KMS-11 (cell line): Measurements from ENCODE around the gene SP3.
A peak's percentile ranks its signal among the peaks of the same experiment; 100 is the strongest.

Experiments used
- H2AFZ ChIP-seq: fragments of 200-600 bp; sonication (generic); 2 replicates; pipeline ENCODE4 v1.6.1; 2016; ENCODE audit warnings: antibody characterized with exemption, mixed run types, low read depth
- H3K27ac ChIP-seq: fragments of 200-600 bp; sonication (generic); 2 replicates; pipeline ENCODE4 v1.6.1; 2016; ENCODE audit warnings: mild to moderate bottlenecking, mixed run types
- H3K27me3 ChIP-seq: fragments of 200-600 bp; sonication (generic); 2 replicates; pipeline ENCODE4 v1.6.1; 2017; ENCODE audit warnings: mild to moderate bottlenecking, low read depth, mixed run types, moderate library complexity; ENCODE audit not compliant: insufficient read depth
- H3K36me3 ChIP-seq: fragments of 200-600 bp; sonication (generic); 2 replicates; pipeline ENCODE4 v1.6.1; 2017; ENCODE audit warnings: mild to moderate bottlenecking, mixed run types; ENCODE audit not compliant: insufficient read depth
- H3K4me1 ChIP-seq: fragments of 200-600 bp; sonication (generic); 2 replicates; pipeline ENCODE4 v1.6.1; 2016; ENCODE audit warnings: mild to moderate bottlenecking, low read depth, mixed run types; ENCODE audit not compliant: poor library complexity, severe bottlenecking
- H3K4me2 ChIP-seq: fragments of 200-600 bp; sonication (generic); 2 replicates; pipeline ENCODE4 v1.7.0; 2016; ENCODE audit warnings: mild to moderate bottlenecking, mixed run types
- H3K4me3 ChIP-seq: fragments of 200-600 bp; sonication (generic); IDR thresholded peaks from 2 replicates; pipeline ENCODE4 v1.6.1; 2017; ENCODE audit warnings: low read depth, low read length, mixed read lengths; ENCODE audit not compliant: insufficient read depth
- H3K79me2 ChIP-seq: fragments of 200-600 bp; sonication (generic); 2 replicates; pipeline ENCODE4 v1.6.1; 2016; ENCODE audit warnings: low read depth, mixed run types; ENCODE audit not compliant: insufficient read depth
- H3K9ac ChIP-seq: fragments of 200-600 bp; sonication (generic); 2 replicates; pipeline ENCODE4 v1.6.1; 2016; ENCODE audit warnings: mild to moderate bottlenecking, mixed run types
- H4K20me1 ChIP-seq: fragments of 200-600 bp; sonication (generic); 2 replicates; pipeline ENCODE4 v1.6.1; 2016; ENCODE audit warnings: mild to moderate bottlenecking, mixed run types; ENCODE audit not compliant: insufficient read depth
- CTCF ChIP-seq: fragments of 200-600 bp; sonication (generic); conservative IDR thresholded peaks from 2 replicates; pipeline ENCODE4 v1.6.1; 2017; ENCODE audit warnings: low read depth, mild to moderate bottlenecking, antibody characterized with exemption, low read length, moderate library complexity, mixed read lengths

Gene SP3

GRCh38 chr2:173962583-173963110 lies 2.5 kb downstream of the SP3 start:
- Histone ChIP-seq H3K4me3 (peak overlapping the region; percentile 82), H3K27ac (peak overlapping the region; percentile 98), H3K36me3 (no peaks in the 10 kb centered on the region), H3K9ac (peak overlapping the region; percentile 83), H3K27me3 (no peaks in the 10 kb centered on the region), H3K4me1 (peaks cover 51% of the 10 kb centered on the region), H3K79me2 (peaks cover 73% of the 10 kb centered on the region), H4K20me1 (peaks cover 21% of the 10 kb centered on the region), H2AFZ (no peak overlapping the region), H3K4me2 (peak overlapping the region; percentile 90)
- TF ChIP-seq CTCF: no peak

GRCh38 chr2:173962031-173962430 lies 3.1 kb downstream of the SP3 start:
- peak overlapping the region; percentile 82 for H3K4me3 ChIP-seq
- H3K36me3 ChIP-seq: no peaks in the 10 kb centered on the region
- peaks cover 27% of the 10 kb centered on the region for H4K20me1 ChIP-seq
- no peak overlapping the region for H2AFZ ChIP-seq
- H3K4me1 ChIP-seq: peaks cover 54% of the 10 kb centered on the region
- peak overlapping the region; percentile 83 for H3K9ac ChIP-seq
- H3K27me3 ChIP-seq: no peaks in the 10 kb centered on the region
- H3K4me2 ChIP-seq: peak overlapping the region; percentile 90
- H3K79me2 ChIP-seq: peaks cover 75% of the 10 kb centered on the region
- peak overlapping the region; percentile 98 for H3K27ac ChIP-seq
- no peak for TF ChIP-seq CTCF

GRCh38 chr2:173961346-173961705 lies 3.8 kb downstream of the SP3 start:
- peak overlapping the region; percentile 98; the same call in 1 of the 2 replicates for H3K27ac ChIP-seq
- peaks cover 34% of the 10 kb centered on the region for H4K20me1 ChIP-seq
- H3K4me2 ChIP-seq: peak overlapping the region; percentile 90
- TF ChIP-seq CTCF: no peak
- H3K4me1 ChIP-seq: peaks cover 53% of the 10 kb centered on the region
- no peak overlapping the region; the same call in 1 of the 2 replicates for H3K9ac ChIP-seq
- peaks cover 75% of the 10 kb centered on the region for H3K79me2 ChIP-seq
- H2AFZ ChIP-seq: no peak overlapping the region
- H3K27me3 ChIP-seq: no peaks in the 10 kb centered on the region
- H3K4me3 ChIP-seq: no peak overlapping the region
- peaks cover 1% of the 10 kb centered on the region; the same call in 1 of the 2 replicates for H3K36me3 ChIP-seq

GRCh38 chr2:173959909-173960308 lies 5.3 kb downstream of the SP3 start:
- Histone ChIP-seq H3K79me2 (peaks cover 85% of the 10 kb centered on the region), H2AFZ (no peak overlapping the region), H3K4me2 (peak overlapping the region; percentile 90; the same call in 1 of the 2 replicates), H3K27me3 (no peaks in the 10 kb centered on the region), H3K4me1 (peaks cover 53% of the 10 kb centered on the region), H4K20me1 (peaks cover 41% of the 10 kb centered on the region), H3K4me3 (no peak overlapping the region), H3K36me3 (peaks cover 10% of the 10 kb centered on the region; the same call in 1 of the 2 replicates), H3K9ac (no peak overlapping the region), H3K27ac (no peak overlapping the region)
- no peak for TF ChIP-seq CTCF
